K562 (cell line): ENCODE results near the gene UBN1. TPM values are rescaled to one million over a fixed set of nuclear protein-coding genes. Genes with fewer than 3 reads are reported as not detected.
A peak's percentile ranks its signal among the peaks of the same experiment; 100 is the strongest.

Experiments
- ASH1L ChIP-seq: fragments of 450-650 bp; IDR thresholded peaks from 2 replicates; pipeline ENCODE4 v1.6.1; 2018; ENCODE audit warnings: borderline replicate concordance, mild to moderate bottlenecking, low read depth; ENCODE audit not compliant: partially characterized antibody
- CREB1 ChIP-seq, 2 experiments: sonication (generic) in 1 of 2; formaldehyde crosslinking in 1 of 2; IDR thresholded peaks; 2 replicates each; pipeline versions ENCODE4 v1.6.1 to v1.8.0; 2012 to 2022; ENCODE audit warnings: inconsistent platforms in 1 of 2, mild to moderate bottlenecking in 1 of 2, missing genetic modification reagents in 1 of 2, moderate library complexity in 1 of 2
- ESRRB ChIP-seq: fragments of 250-450 bp; sonication (Bioruptor Pico); IDR thresholded peaks from 2 replicates; pipeline ENCODE4 v1.5.0; 2020; ENCODE audit warnings: mild to moderate bottlenecking, moderate library complexity, borderline replicate concordance
- HNRNPH1 ChIP-seq: fragments of 200-400 bp; formaldehyde crosslinking; optimal IDR thresholded peaks from 2 replicates; pipeline ENCODE3; 2017; ENCODE audit warnings: low read depth, mild to moderate bottlenecking, low read length, moderate library complexity
- LCOR ChIP-seq: sonication (generic); formaldehyde crosslinking; IDR thresholded peaks from 2 replicates; pipeline ENCODE4 v1.8.0; 2022; ENCODE audit warnings: mild to moderate bottlenecking, missing genetic modification reagents
- NCOA6 ChIP-seq: fragments of 450-650 bp; IDR thresholded peaks from 2 replicates; pipeline ENCODE4 v1.6.1; 2017; ENCODE audit warnings: mild to moderate bottlenecking
- POLR2AphosphoS5 ChIP-seq: IDR thresholded peaks from 2 replicates; pipeline ENCODE4 v1.6.1; 2011; ENCODE audit warnings: mild to moderate bottlenecking, low read depth, low read length, moderate library complexity; ENCODE audit not compliant: control insufficient read depth, insufficient read depth
- RB1 ChIP-seq: fragments of 450-650 bp; IDR thresholded peaks from 2 replicates; pipeline ENCODE4 v1.6.1; 2017; ENCODE audit warnings: low read depth, mild to moderate bottlenecking
- RBM34 ChIP-seq: fragments of 200-400 bp; formaldehyde crosslinking; IDR thresholded peaks from 2 replicates; pipeline ENCODE4 v1.6.1; 2018; ENCODE audit warnings: low read length, borderline replicate concordance; ENCODE audit not compliant: insufficient read depth
- SRSF1 ChIP-seq: fragments of 200-400 bp; formaldehyde crosslinking; IDR thresholded peaks from 2 replicates; pipeline ENCODE4 v1.6.1; 2017; ENCODE audit warnings: mild to moderate bottlenecking, low read depth, low read length, moderate library complexity
- U2AF2 ChIP-seq: fragments of 200-400 bp; formaldehyde crosslinking; optimal IDR thresholded peaks from 2 replicates; pipeline ENCODE3; 2017; ENCODE audit warnings: low read depth, mild to moderate bottlenecking, low read length
- YY1 ChIP-seq, 3 experiments: IDR thresholded peaks; 2 replicates each; pipeline ENCODE4 v1.6.1; 2011; ENCODE audit warnings: low read length in 2 of 3, mild to moderate bottlenecking in 2 of 3, moderate library complexity in 2 of 3, borderline replicate concordance in 1 of 3, control low read depth in 1 of 3, low read depth in 1 of 3; ENCODE audit not compliant: insufficient read depth in 3 of 3, insufficient replicate concordance in 2 of 3, control insufficient read depth in 1 of 3, insufficient read length in 1 of 3; ENCODE audit errors: extremely low read depth in 1 of 3
- ZBTB17 ChIP-seq: fragments of 450-650 bp; formaldehyde crosslinking; IDR thresholded peaks from 2 replicates; pipeline ENCODE4 v1.4.0; 2020; ENCODE audit warnings: mild to moderate bottlenecking
- polyA plus RNA-seq, 8 experiments: library from polyadenylated mRNA; depleted of rRNA in 4 of 8; stranded (reverse) in 5 of 8; unstranded in 3 of 8; fragments of >200 nt; fragmentation: Nextera tagmentation in 2 of 8; fragmentation: Illumina TruSeq in 1 of 8; extraction: Ambion mirVana in 2 of 8; extraction: Trizol in 1 of 8; gene quantifications; 2 replicates each; pipeline versions ENCODE4 v1.2.1 to v1.2.3, GENCODE V29; 2011 to 2014; ENCODE audit warnings: inconsistent platforms in 1 of 8, missing spikeins in 1 of 8
- total RNA-seq, 7 experiments: library from RNA; depleted of rRNA in 6 of 7; stranded (reverse); fragments of >200 nt in 6 of 7; fragmentation: Illumina TruSeq in 2 of 7; extraction: Trizol in 2 of 7; gene quantifications; 2 replicates each; pipeline versions ENCODE4 v1.2.1 to v1.2.3, GENCODE V29; 2011 to 2021; ENCODE audit warnings: low replicate concordance in 1 of 7
- TF ChIP-seq, protein P1 (sequence below): fragments of 150-350 bp; conservative IDR thresholded peaks from 2 replicates; pipeline ENCODE4 v1.6.1; 2014; ENCODE audit warnings: low read length
- TF ChIP-seq, protein P2 (sequence below): fragments of 250-450 bp; sonication (Bioruptor Pico); IDR thresholded peaks from 2 replicates; pipeline ENCODE4 v1.9.0; 2021; ENCODE audit warnings: mild to moderate bottlenecking, inconsistent platforms

UBN1 gene
- total and polyA plus RNA-seq, 9 of the 15 experiments (the other 6 are each of a cell fraction or from before 2014, with no cell fraction given) = 1.5 to 45.7 (median 20.6) TPM

DNA sequence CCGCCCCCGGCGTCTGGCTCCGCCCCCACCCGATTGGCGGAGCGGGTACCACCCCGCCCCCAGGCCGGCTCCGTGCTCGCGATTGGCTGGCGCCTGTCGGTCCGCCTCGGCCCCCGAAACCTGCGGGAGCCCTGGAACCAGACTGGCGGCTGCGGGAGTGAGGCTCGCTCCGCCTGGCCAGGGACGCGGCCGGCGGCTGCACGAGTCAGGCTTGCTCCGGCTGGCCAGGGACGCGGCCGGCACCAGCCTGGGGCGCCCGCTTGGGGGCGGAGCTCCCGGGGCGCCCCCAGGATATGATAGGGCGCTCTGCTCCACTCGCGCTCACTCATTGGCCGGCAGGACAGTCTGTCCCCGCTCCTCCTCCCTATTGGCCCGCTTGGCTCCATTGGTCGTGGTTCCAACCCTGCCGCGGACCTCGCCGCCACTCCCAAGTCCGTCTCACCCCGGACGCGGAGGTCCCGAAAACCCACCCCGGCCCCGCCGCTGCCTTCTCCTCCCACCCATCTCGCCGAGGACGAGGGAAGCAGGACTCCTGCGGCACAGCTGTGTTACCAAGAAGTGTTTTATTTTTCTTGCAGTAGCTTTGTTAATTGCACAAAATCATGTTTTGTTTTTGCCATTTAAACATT lies 44.5 kb upstream of the UBN1 start (continued):
- no peak for TF ChIP-seq LCOR (CRISPR knock-in tag)
- TF ChIP-seq U2AF2 = no peak
- TF ChIP-seq CREB1 (IDR thresholded peaks at IDR 0.05) = no peak
- peak; percentile 11; the same call in 1 of the 2 replicates for TF ChIP-seq CREB1 (CRISPR knock-in tag; IDR thresholded peaks at IDR 0.05)
- 0 out of 2 replicates have a peak, but pooled peaks have one; percentile 47 for TF ChIP-seq RB1
- TF ChIP-seq, protein P1, sequence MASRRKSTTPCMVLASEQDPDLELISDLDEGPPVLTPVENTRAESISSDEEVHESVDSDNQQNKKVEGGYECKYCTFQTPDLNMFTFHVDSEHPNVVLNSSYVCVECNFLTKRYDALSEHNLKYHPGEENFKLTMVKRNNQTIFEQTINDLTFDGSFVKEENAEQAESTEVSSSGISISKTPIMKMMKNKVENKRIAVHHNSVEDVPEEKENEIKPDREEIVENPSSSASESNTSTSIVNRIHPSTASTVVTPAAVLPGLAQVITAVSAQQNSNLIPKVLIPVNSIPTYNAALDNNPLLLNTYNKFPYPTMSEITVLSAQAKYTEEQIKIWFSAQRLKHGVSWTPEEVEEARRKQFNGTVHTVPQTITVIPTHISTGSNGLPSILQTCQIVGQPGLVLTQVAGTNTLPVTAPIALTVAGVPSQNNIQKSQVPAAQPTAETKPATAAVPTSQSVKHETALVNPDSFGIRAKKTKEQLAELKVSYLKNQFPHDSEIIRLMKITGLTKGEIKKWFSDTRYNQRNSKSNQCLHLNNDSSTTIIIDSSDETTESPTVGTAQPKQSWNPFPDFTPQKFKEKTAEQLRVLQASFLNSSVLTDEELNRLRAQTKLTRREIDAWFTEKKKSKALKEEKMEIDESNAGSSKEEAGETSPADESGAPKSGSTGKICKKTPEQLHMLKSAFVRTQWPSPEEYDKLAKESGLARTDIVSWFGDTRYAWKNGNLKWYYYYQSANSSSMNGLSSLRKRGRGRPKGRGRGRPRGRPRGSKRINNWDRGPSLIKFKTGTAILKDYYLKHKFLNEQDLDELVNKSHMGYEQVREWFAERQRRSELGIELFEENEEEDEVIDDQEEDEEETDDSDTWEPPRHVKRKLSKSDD = no peak
- no peak for TF ChIP-seq RBM34
- TF ChIP-seq HNRNPH1 = peak; percentile 31
- TF ChIP-seq ESRRB = no peak
- TF ChIP-seq POLR2AphosphoS5 = peak; percentile 38; the same call in 1 of the 2 replicates
- TF ChIP-seq SRSF1 = 0 out of 2 replicates have a peak, but pooled peaks have one; percentile 15
- peak in 1 of 3 experiments; percentile 8 for TF ChIP-seq YY1 (IDR thresholded peaks at IDR 0.05; ENCODE audit: borderline replicate concordance in 1 of 3, control insufficient read depth in 1 of 3, extremely low read depth in 1 of 3, insufficient read depth in 3 of 3, insufficient read length in 1 of 3, insufficient replicate concordance in 2 of 3, low read depth in 1 of 3, low read length in 2 of 3)
- TF ChIP-seq ASH1L = peak; percentile 94
- TF ChIP-seq NCOA6 = no peak
- TF ChIP-seq, protein P2, sequence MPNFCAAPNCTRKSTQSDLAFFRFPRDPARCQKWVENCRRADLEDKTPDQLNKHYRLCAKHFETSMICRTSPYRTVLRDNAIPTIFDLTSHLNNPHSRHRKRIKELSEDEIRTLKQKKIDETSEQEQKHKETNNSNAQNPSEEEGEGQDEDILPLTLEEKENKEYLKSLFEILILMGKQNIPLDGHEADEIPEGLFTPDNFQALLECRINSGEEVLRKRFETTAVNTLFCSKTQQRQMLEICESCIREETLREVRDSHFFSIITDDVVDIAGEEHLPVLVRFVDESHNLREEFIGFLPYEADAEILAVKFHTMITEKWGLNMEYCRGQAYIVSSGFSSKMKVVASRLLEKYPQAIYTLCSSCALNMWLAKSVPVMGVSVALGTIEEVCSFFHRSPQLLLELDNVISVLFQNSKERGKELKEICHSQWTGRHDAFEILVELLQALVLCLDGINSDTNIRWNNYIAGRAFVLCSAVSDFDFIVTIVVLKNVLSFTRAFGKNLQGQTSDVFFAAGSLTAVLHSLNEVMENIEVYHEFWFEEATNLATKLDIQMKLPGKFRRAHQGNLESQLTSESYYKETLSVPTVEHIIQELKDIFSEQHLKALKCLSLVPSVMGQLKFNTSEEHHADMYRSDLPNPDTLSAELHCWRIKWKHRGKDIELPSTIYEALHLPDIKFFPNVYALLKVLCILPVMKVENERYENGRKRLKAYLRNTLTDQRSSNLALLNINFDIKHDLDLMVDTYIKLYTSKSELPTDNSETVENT (CRISPR knock-in tag) = 0 out of 2 replicates have a peak, but pooled peaks have one; percentile 39
- TF ChIP-seq ZBTB17 (CRISPR knock-in tag) = no peak
